OCI-LY7 (cell line): Measurements from ENCODE around the gene MAGIX. TPM values are rescaled to one million over a fixed set of nuclear protein-coding genes. Genes with fewer than 3 reads are reported as not detected.

Experiments used
- BruUV-seq: library from RNA; stranded (reverse); fragments of 400-500 nt; replicated peaks from 2 replicates; lab custom pipeline; 2021; lab: Mats Ljungman, UMichigan
- CTCF ChIA-PET: fragments of 300-600 bp; sonication (Branson Sonifier 250); formaldehyde crosslinking; loops from one replicate; lab custom pipeline; 2022; ENCODE audit warnings: antibody characterized with exemption; ENCODE audit not compliant: unreplicated experiment; lab: Charles Lee
- POLR2A ChIA-PET: fragments of 300-600 bp; sonication (Branson Sonifier 250); formaldehyde crosslinking; loops from one replicate; lab custom pipeline; 2022; ENCODE audit warnings: antibody characterized with exemption; lab: Charles Lee
- DNase-seq: peaks from one replicate; pipeline ENCODE4 v3.0.0-alpha.2; 2015; ENCODE audit warnings: low spot score
- H2AFZ ChIP-seq: fragments of 200-600 bp; sonication (generic), shearing (Covaris generic); 2 replicates; pipeline ENCODE4 v1.6.1; 2014; ENCODE audit warnings: mild to moderate bottlenecking, antibody characterized with exemption, low read length, moderate library complexity
- H3K27ac ChIP-seq: fragments of 200-600 bp; sonication (generic); 2 replicates; pipeline ENCODE4 v1.5.1; 2014; ENCODE audit warnings: mixed run types, low read depth, mild to moderate bottlenecking, moderate library complexity, low read length, inconsistent platforms; ENCODE audit not compliant: poor library complexity, severe bottlenecking
- H3K36me3 ChIP-seq: fragments of 200-600 bp; sonication (generic); 2 replicates; pipeline ENCODE4 v1.6.1; 2014; ENCODE audit warnings: mild to moderate bottlenecking, antibody characterized with exemption, low read length, moderate library complexity, mixed read lengths; ENCODE audit not compliant: insufficient read depth
- H3K4me1 ChIP-seq: fragments of 200-600 bp; sonication (generic); 2 replicates; pipeline ENCODE4 v1.5.1; 2014; ENCODE audit warnings: mild to moderate bottlenecking, low read length; ENCODE audit not compliant: insufficient read depth, poor library complexity, severe bottlenecking
- H3K4me2 ChIP-seq: fragments of 200-600 bp; sonication (generic); 2 replicates; pipeline ENCODE4 v1.6.1; 2014; ENCODE audit warnings: mild to moderate bottlenecking, low read length
- H3K4me3 ChIP-seq: fragments of 200-600 bp; sonication (generic); 2 replicates; pipeline ENCODE4 v1.5.1; 2014; ENCODE audit warnings: mild to moderate bottlenecking, low read depth, low read length; ENCODE audit not compliant: poor library complexity, severe bottlenecking
- H3K79me2 ChIP-seq: fragments of 200-600 bp; sonication (generic); 2 replicates; pipeline ENCODE4 v1.6.1; 2016; ENCODE audit warnings: low read depth, mild to moderate bottlenecking, low read length, moderate library complexity, mixed read lengths; ENCODE audit not compliant: insufficient read depth
- H3K9me2 ChIP-seq: fragments of 200-600 bp; sonication (generic); 2 replicates; pipeline ENCODE4 v1.6.1; 2016; ENCODE audit warnings: mild to moderate bottlenecking, low read length, mixed read lengths; ENCODE audit not compliant: insufficient read depth
- H3K9me3 ChIP-seq: fragments of 200-600 bp; sonication (generic); 2 replicates; pipeline ENCODE4 v1.6.1; 2014; ENCODE audit warnings: mild to moderate bottlenecking, mixed run types, low read length, mixed read lengths
- H4K20me1 ChIP-seq: fragments of 200-600 bp; sonication (generic); 2 replicates; pipeline ENCODE4 v1.6.1; 2014; ENCODE audit warnings: mild to moderate bottlenecking, antibody characterized with exemption, low read length, moderate library complexity, mixed read lengths; ENCODE audit not compliant: insufficient read depth
- CTCF ChIP-seq: fragments of 200-600 bp; sonication (generic); conservative IDR thresholded peaks from 2 replicates; pipeline ENCODE4 v1.5.1; 2014; ENCODE audit warnings: mild to moderate bottlenecking, antibody characterized with exemption, low read length, moderate library complexity, mixed read lengths
- EZH2phosphoT487 ChIP-seq: fragments of 200-600 bp; sonication (generic); IDR thresholded peaks from 2 replicates; pipeline ENCODE4 v1.6.1; 2018; ENCODE audit warnings: low read depth, borderline replicate concordance, mild to moderate bottlenecking, mixed run types, antibody characterized with exemption, low read length, moderate library complexity, mixed read lengths
- intact Hi-C: fragments of 100-400 bp; cut with micrococcal nuclease; formaldehyde crosslinking; loops from one replicate; pipeline ENCODE4 v1.10.0; 2022; ENCODE audit not compliant: unreplicated experiment
- total RNA-seq, 2 experiments: library from RNA; depleted of rRNA in 1 of 2; stranded (reverse); fragments of >200 nt in 1 of 2; shearing (Covaris generic) in 1 of 2; gene quantifications; 2 replicates each; pipeline ENCODE4 v1.2.3, GENCODE V29; 2014 to 2022

MAGIX gene
- total RNA-seq, 2 experiments from 2014 or later: 0.85 to 1.7 TPM

- Histone ChIP-seq H3K4me1 (peaks cover 6% of the 10 kb centered on the region), H3K27ac (no peak overlapping the region), H3K4me3 (no peak overlapping the region), H3K9me2 (no peaks in the 10 kb centered on the region), H3K9me3 (no peaks in the 10 kb centered on the region), H4K20me1 (peaks cover 3% of the 10 kb centered on the region; the same call in 1 of the 2 replicates), H3K79me2 (peaks cover 5% of the 10 kb centered on the region; the same call in 1 of the 2 replicates), H2AFZ (no peak overlapping the region), H3K36me3 (peaks cover 62% of the 10 kb centered on the region), H3K4me2 (no peak overlapping the region)
- ChIA-PET CTCF (no interaction called here), POLR2A (no interaction called here)
- BruUV-seq: no TSS peak
- TF ChIP-seq CTCF (no peak), EZH2phosphoT487 (no peak)
- DNase-seq: no peak
- intact Hi-C loops: no loop called here
Measured at GRCh38 chrX:49177873-49178480, 15.4 kb downstream of the MAGIX start.

GRCh38 chrX:49178537-49178936 is 16.0 kb downstream of the MAGIX start:
- Histone ChIP-seq H3K9me2 (no peaks in the 10 kb centered on the region), H3K9me3 (no peaks in the 10 kb centered on the region), H3K79me2 (no peaks in the 10 kb centered on the region), H3K4me2 (no peak overlapping the region), H3K36me3 (peaks cover 62% of the 10 kb centered on the region), H4K20me1 (no peaks in the 10 kb centered on the region), H3K27ac (no peak overlapping the region), H2AFZ (no peak overlapping the region), H3K4me3 (no peak overlapping the region), H3K4me1 (peaks cover under 1% of the 10 kb centered on the region)
- TF ChIP-seq CTCF (no peak), EZH2phosphoT487 (no peak)
- no TSS peak for BruUV-seq
- POLR2A ChIA-PET: no interaction called here
- intact Hi-C loops: no loop called here
- CTCF ChIA-PET: no interaction called here
- no peak for DNase-seq

GRCh38 chrX:49179358-49179757 is 16.8 kb downstream of the MAGIX start:
- TF ChIP-seq EZH2phosphoT487 (no peak), CTCF (no peak)
- intact Hi-C loops: no loop called here
- H3K9me3 ChIP-seq: no peaks in the 10 kb centered on the region
- H3K9me2 ChIP-seq: no peaks in the 10 kb centered on the region
- BruUV-seq: no TSS peak
- no peaks in the 10 kb centered on the region for H4K20me1 ChIP-seq
- CTCF ChIA-PET: no interaction called here
- peaks cover 58% of the 10 kb centered on the region for H3K36me3 ChIP-seq
- POLR2A ChIA-PET: interaction anchor here (0.5 kb wide), 1 partner anchor 654 kb away, joined by 7 read pairs; no protein-coding TSS in a partner anchor
- no peak for DNase-seq
- no peak overlapping the region for H3K27ac ChIP-seq
- no peak overlapping the region for H3K4me2 ChIP-seq
- H3K4me3 ChIP-seq: no peak overlapping the region
- H2AFZ ChIP-seq: no peak overlapping the region
- H3K4me1 ChIP-seq: peaks cover 3% of the 10 kb centered on the region
- no peaks in the 10 kb centered on the region for H3K79me2 ChIP-seq
